Astrocyte (in vitro differentiated cells and primary cell): ENCODE measurements around the gene RAPGEF2. TPM values are rescaled to one million over a fixed set of nuclear protein-coding genes. Genes with fewer than 3 reads are reported as not detected.

Source experiments
- DNase-seq: peaks from one replicate; pipeline ENCODE4 v3.0.0-alpha.2; 2010; ENCODE audit warnings: low read depth
- FAIRE-seq: peaks from 2 replicates; lab custom pipeline; 2011; peaks lifted over from hg19 to GRCh38; lab: Jason Lieb, UNC
- H2AFZ ChIP-seq: 2 replicates; pipeline ENCODE4 v1.6.0; 2012; ENCODE audit warnings: low read depth, low read length, inconsistent platforms
- H3K27ac ChIP-seq: 2 replicates; pipeline ENCODE4 v1.5.1; 2011; ENCODE audit warnings: low read depth, low read length, inconsistent platforms
- H3K27me3 ChIP-seq: 2 replicates; pipeline ENCODE4 v1.6.0; 2011; ENCODE audit warnings: low read length, inconsistent platforms; ENCODE audit not compliant: insufficient read depth
- H3K36me3 ChIP-seq: 2 replicates; pipeline ENCODE4 v1.5.1; 2011; ENCODE audit warnings: low read length, inconsistent platforms; ENCODE audit not compliant: insufficient read depth
- H3K4me1 ChIP-seq: 2 replicates; pipeline ENCODE4 v1.5.1; 2011; ENCODE audit warnings: low read length, inconsistent platforms; ENCODE audit not compliant: insufficient read depth
- H3K4me2 ChIP-seq: 2 replicates; pipeline ENCODE4 v1.6.0; 2012; ENCODE audit warnings: low read length, inconsistent platforms
- H3K4me3 ChIP-seq: 2 replicates; pipeline ENCODE4 v1.5.1; 2011; ENCODE audit warnings: low read depth, mild to moderate bottlenecking, low read length, inconsistent platforms; ENCODE audit not compliant: insufficient read depth
- H3K79me2 ChIP-seq: 2 replicates; pipeline ENCODE4 v1.6.0; 2012; ENCODE audit warnings: mild to moderate bottlenecking, low read length, inconsistent platforms; ENCODE audit not compliant: insufficient read depth
- H3K9ac ChIP-seq: 2 replicates; pipeline ENCODE4 v1.6.0; 2012; ENCODE audit warnings: mild to moderate bottlenecking, low read length, inconsistent platforms
- H3K9me3 ChIP-seq: 2 replicates; pipeline ENCODE4 v1.5.1; 2012; ENCODE audit warnings: low read depth, mild to moderate bottlenecking, low read length, inconsistent platforms; ENCODE audit not compliant: insufficient read depth
- H4K20me1 ChIP-seq: 2 replicates; pipeline ENCODE4 v1.6.0; 2012; ENCODE audit warnings: low read length, inconsistent platforms; ENCODE audit not compliant: insufficient read depth
- H3K27ac Mint-ChIP-seq: one replicate; pipeline ENCODE4 v1.8.0; 2021; ENCODE audit warnings: mild to moderate bottlenecking, mixed read lengths; ENCODE audit not compliant: unreplicated experiment
- H3K27me3 Mint-ChIP-seq: one replicate; pipeline ENCODE4 v1.8.0; 2021; ENCODE audit warnings: low read depth, mixed read lengths; ENCODE audit not compliant: unreplicated experiment
- H3K36me3 Mint-ChIP-seq: one replicate; pipeline ENCODE4 v1.8.0; 2021; ENCODE audit warnings: low read depth, mixed read lengths; ENCODE audit not compliant: unreplicated experiment
- H3K4me1 Mint-ChIP-seq: one replicate; pipeline ENCODE4 v1.8.0; 2021; ENCODE audit warnings: low read depth, mixed read lengths; ENCODE audit not compliant: unreplicated experiment
- H3K4me3 Mint-ChIP-seq: one replicate; pipeline ENCODE4 v1.8.0; 2021; ENCODE audit warnings: mild to moderate bottlenecking, moderate library complexity, mixed read lengths; ENCODE audit not compliant: unreplicated experiment
- H3K9me3 Mint-ChIP-seq: one replicate; pipeline ENCODE4 v1.8.0; 2021; ENCODE audit warnings: mild to moderate bottlenecking, mixed read lengths; ENCODE audit not compliant: unreplicated experiment
- CTCF ChIP-seq: IDR thresholded peaks from 2 replicates; pipeline ENCODE4 v1.5.1; 2011; ENCODE audit warnings: low read depth, mild to moderate bottlenecking, inconsistent platforms, low read length, moderate library complexity; ENCODE audit not compliant: insufficient read depth
- EZH2 ChIP-seq: IDR thresholded peaks from 2 replicates; pipeline ENCODE4 v1.6.1; 2012; ENCODE audit warnings: mild to moderate bottlenecking, low read length, inconsistent platforms; ENCODE audit not compliant: insufficient read depth
- total RNA-seq: library from RNA; stranded (reverse); gene quantifications from 2 replicates; pipeline ENCODE4 v1.2.1, GENCODE V29; 2021

The RAPGEF2 gene
- total RNA-seq, 1 donor from 2014 or later, result 59.0 TPM

- Mint-ChIP-seq H3K4me1 (peaks cover 50% of the 10 kb centered on the region), H3K27me3 (no peaks in the 10 kb centered on the region), H3K27ac (peak overlapping the region; percentile 91), H3K4me3 (no peak overlapping the region), H3K9me3 (no peaks in the 10 kb centered on the region), H3K36me3 (peaks cover 6% of the 10 kb centered on the region)
- peak overlapping the region; percentile 5 for H3K4me2 ChIP-seq
- no peaks in the 10 kb centered on the region for H3K36me3 ChIP-seq
- H3K9ac ChIP-seq, result no peak overlapping the region
- peak; percentile 54 for FAIRE-seq
- no peaks in the 10 kb centered on the region for H4K20me1 ChIP-seq
- H3K27ac ChIP-seq, result peak overlapping the region; percentile 35
- peak; percentile 56 for DNase-seq
- H2AFZ ChIP-seq, result no peak overlapping the region
- peaks cover 13% of the 10 kb centered on the region for H3K4me1 ChIP-seq
- no peak overlapping the region for H3K4me3 ChIP-seq
- no peaks in the 10 kb centered on the region for H3K9me3 ChIP-seq
- H3K79me2 ChIP-seq, result peaks cover 19% of the 10 kb centered on the region
- TF ChIP-seq CTCF (no peak), EZH2 (no peak)
- no peaks in the 10 kb centered on the region for H3K27me3 ChIP-seq
These were observed 187.6 kb downstream of the RAPGEF2 start for GRCh38 chr4:159290321-159291030.

- Histone ChIP-seq H3K27ac (peak overlapping the region; percentile 23), H4K20me1 (no peaks in the 10 kb centered on the region), H3K36me3 (no peaks in the 10 kb centered on the region), H3K4me1 (peaks cover 19% of the 10 kb centered on the region), H3K4me2 (no peak overlapping the region), H3K27me3 (no peaks in the 10 kb centered on the region), H3K4me3 (no peak overlapping the region), H3K9ac (no peak overlapping the region), H2AFZ (no peak overlapping the region), H3K79me2 (peaks cover 19% of the 10 kb centered on the region), H3K9me3 (no peaks in the 10 kb centered on the region)
- Mint-ChIP-seq H3K27me3 (no peaks in the 10 kb centered on the region), H3K4me3 (no peak overlapping the region), H3K4me1 (peaks cover 51% of the 10 kb centered on the region), H3K27ac (peak overlapping the region; percentile 91), H3K9me3 (no peaks in the 10 kb centered on the region), H3K36me3 (peaks cover 6% of the 10 kb centered on the region)
- DNase-seq, result no peak
- TF ChIP-seq EZH2 (no peak), CTCF (no peak)
- FAIRE-seq, result no peak
These were observed 188.3 kb downstream of the RAPGEF2 start for GRCh38 chr4:159291176-159291575.
